Measurements from ENCODE around the gene NLRC5.

NLRC5 gene

DNA sequence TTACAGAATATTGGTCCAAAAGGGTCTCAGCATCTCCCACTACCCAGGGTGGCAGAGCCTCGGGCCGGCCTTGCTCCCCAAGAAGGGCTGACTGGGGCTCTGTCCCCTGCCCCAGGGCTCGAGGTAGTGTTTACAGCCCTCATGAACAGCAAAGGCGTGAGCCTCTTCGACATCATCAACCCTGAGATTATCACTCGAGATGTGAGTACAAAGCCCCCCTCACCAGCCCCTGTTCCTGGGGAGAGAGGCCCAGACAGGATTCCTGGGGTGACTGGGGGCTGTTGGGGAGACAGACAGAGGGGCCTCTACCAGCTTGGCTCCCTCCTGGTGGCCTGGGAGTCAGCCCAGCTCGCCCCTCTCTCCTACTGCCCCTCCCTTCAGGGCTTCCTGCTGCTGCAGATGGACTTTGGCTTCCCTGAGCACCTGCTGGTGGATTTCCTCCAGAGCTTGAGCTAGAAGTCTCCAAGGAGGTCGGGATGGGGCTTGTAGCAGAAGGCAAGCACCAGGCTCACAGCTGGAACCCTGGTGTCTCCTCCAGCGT lies 6.1 kb upstream of the NLRC5 start:
- no peaks in the 10 kb centered on the region for H3K9me2 ChIP-seq (ENCODE audit: low read depth, low read length)
- no peaks in the 10 kb centered on the region for H3F3A ChIP-seq (ENCODE audit: insufficient read depth, low read length)
- no peak overlapping the region for H3K4me2 ChIP-seq (ENCODE audit: low read length)
- H3K9me3 ChIP-seq (ENCODE audit: low read length), result no peaks in the 10 kb centered on the region
- H3K4me1 ChIP-seq (ENCODE audit: insufficient read depth, low read length, severe bottlenecking), result no peaks in the 10 kb centered on the region
- no peaks in the 10 kb centered on the region for H3K27me3 ChIP-seq (ENCODE audit: insufficient read depth, low read length)
- no peak overlapping the region for H2AFZ ChIP-seq (ENCODE audit: low read length)
- no peaks in the 10 kb centered on the region for H3K36me3 ChIP-seq (ENCODE audit: insufficient read depth, low read length)
- no peaks in the 10 kb centered on the region for H4K20me1 ChIP-seq (ENCODE audit: insufficient read depth, low read length)
- no peak overlapping the region for H3K9ac ChIP-seq (ENCODE audit: low read length)
- H3K4me3 ChIP-seq (ENCODE audit: low read depth, low read length, poor library complexity, severe bottlenecking), result no peak overlapping the region
- no peak for TF ChIP-seq EZH2 (IDR thresholded peaks at IDR 0.05; ENCODE audit: borderline replicate concordance, low read length)
- no peak overlapping the region for H3K27ac ChIP-seq (ENCODE audit: low read depth, low read length, poor library complexity, severe bottlenecking)
- H3K79me2 ChIP-seq (ENCODE audit: insufficient read depth, low read length), result no peaks in the 10 kb centered on the region

DNA sequence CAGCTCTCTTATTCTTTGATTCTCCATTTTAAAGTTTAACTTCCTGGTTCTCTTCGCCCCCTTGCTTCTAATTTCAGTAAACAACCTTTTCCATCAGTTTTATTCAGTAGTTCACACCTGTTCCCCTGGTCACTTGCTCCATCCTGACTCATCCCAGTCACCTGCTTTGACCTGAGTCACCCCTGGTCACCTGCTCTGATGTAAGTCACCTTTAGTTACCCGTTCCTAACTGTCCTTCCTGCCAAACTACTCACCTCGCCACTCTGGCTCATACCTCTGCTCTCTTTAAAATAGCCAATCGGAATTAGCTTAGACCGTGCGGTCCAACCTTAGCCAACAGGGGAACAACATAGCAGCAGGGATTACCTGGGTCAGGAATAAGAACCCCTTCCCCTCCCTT lies 4.7 kb upstream of the NLRC5 start:
- no peak overlapping the region for H3K27ac ChIP-seq (ENCODE audit: low read depth, low read length, poor library complexity, severe bottlenecking)
- no peaks in the 10 kb centered on the region for H3K9me3 ChIP-seq (ENCODE audit: low read length)
- H3K9me2 ChIP-seq (ENCODE audit: low read depth, low read length), result no peaks in the 10 kb centered on the region
- H3K27me3 ChIP-seq (ENCODE audit: insufficient read depth, low read length), result peaks cover 7% of the 10 kb centered on the region; the same call in 1 of the 2 replicates
- H3K79me2 ChIP-seq (ENCODE audit: insufficient read depth, low read length), result no peaks in the 10 kb centered on the region
- no peak overlapping the region for H3K4me3 ChIP-seq (ENCODE audit: low read depth, low read length, poor library complexity, severe bottlenecking)
- no peaks in the 10 kb centered on the region for H4K20me1 ChIP-seq (ENCODE audit: insufficient read depth, low read length)
- H3K4me1 ChIP-seq (ENCODE audit: insufficient read depth, low read length, severe bottlenecking), result peaks cover 6% of the 10 kb centered on the region
- no peaks in the 10 kb centered on the region for H3F3A ChIP-seq (ENCODE audit: insufficient read depth, low read length)
- no peak overlapping the region for H3K9ac ChIP-seq (ENCODE audit: low read length)
- no peak overlapping the region for H2AFZ ChIP-seq (ENCODE audit: low read length)
- no peaks in the 10 kb centered on the region for H3K36me3 ChIP-seq (ENCODE audit: insufficient read depth, low read length)
- no peak for TF ChIP-seq EZH2 (IDR thresholded peaks at IDR 0.05; ENCODE audit: borderline replicate concordance, low read length)
- TF ChIP-seq, protein P1, sequence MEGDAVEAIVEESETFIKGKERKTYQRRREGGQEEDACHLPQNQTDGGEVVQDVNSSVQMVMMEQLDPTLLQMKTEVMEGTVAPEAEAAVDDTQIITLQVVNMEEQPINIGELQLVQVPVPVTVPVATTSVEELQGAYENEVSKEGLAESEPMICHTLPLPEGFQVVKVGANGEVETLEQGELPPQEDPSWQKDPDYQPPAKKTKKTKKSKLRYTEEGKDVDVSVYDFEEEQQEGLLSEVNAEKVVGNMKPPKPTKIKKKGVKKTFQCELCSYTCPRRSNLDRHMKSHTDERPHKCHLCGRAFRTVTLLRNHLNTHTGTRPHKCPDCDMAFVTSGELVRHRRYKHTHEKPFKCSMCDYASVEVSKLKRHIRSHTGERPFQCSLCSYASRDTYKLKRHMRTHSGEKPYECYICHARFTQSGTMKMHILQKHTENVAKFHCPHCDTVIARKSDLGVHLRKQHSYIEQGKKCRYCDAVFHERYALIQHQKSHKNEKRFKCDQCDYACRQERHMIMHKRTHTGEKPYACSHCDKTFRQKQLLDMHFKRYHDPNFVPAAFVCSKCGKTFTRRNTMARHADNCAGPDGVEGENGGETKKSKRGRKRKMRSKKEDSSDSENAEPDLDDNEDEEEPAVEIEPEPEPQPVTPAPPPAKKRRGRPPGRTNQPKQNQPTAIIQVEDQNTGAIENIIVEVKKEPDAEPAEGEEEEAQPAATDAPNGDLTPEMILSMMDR (IDR thresholded peaks at IDR 0.05; ENCODE audit: low read length), result no peak
- H3K4me2 ChIP-seq (ENCODE audit: low read length), result no peak overlapping the region

DNA sequence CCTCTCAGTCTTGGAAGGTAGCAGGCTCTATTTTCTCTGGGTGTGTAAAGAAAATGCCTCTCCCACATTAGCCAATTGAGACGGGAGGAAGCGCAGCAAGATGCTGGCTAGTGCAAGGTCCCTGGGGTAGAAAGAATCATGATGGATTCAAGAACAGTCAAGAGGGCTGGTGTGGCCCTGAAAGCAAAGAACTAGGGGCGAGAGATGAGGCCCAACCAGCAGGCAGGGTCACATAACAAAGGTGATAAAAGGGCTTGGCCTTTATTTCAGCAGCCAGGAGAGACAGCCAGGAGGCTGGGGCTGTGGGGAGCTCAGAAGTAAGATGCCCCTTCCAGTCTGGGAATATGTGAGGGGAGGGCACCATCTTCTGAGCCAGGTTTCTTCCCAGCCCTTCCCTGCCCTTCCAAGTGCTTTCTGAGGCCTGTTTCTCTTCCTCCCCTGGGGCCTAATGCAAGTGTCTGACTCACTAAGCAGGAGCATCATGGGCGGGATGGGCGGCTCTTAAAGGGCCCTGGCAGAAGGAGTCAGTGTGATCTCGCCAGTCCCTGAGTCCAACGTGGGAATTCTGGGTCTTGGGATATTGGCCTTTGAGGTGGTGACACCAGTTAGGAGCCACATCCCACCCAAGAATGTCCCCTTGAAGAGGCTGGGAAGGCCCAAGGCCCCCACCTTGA lies 3.9 kb upstream of the NLRC5 start:
- H3K4me2 ChIP-seq (ENCODE audit: low read length), result no peak overlapping the region
- H3K9me2 ChIP-seq (ENCODE audit: low read depth, low read length), result no peaks in the 10 kb centered on the region
- H2AFZ ChIP-seq (ENCODE audit: low read length), result no peak overlapping the region
- no peaks in the 10 kb centered on the region for H4K20me1 ChIP-seq (ENCODE audit: insufficient read depth, low read length)
- no peaks in the 10 kb centered on the region for H3K36me3 ChIP-seq (ENCODE audit: insufficient read depth, low read length)
- TF ChIP-seq, protein P1 (IDR thresholded peaks at IDR 0.05; ENCODE audit: low read length), result no peak
- TF ChIP-seq EZH2 (IDR thresholded peaks at IDR 0.05; ENCODE audit: borderline replicate concordance, low read length), result no peak
- no peak overlapping the region for H3K27ac ChIP-seq (ENCODE audit: low read depth, low read length, poor library complexity, severe bottlenecking)
- H3K79me2 ChIP-seq (ENCODE audit: insufficient read depth, low read length), result no peaks in the 10 kb centered on the region
- H3F3A ChIP-seq (ENCODE audit: insufficient read depth, low read length), result no peaks in the 10 kb centered on the region
- H3K4me1 ChIP-seq (ENCODE audit: insufficient read depth, low read length, severe bottlenecking), result peaks cover 14% of the 10 kb centered on the region
- H3K27me3 ChIP-seq (ENCODE audit: insufficient read depth, low read length), result peaks cover 7% of the 10 kb centered on the region; the same call in 1 of the 2 replicates
- H3K9ac ChIP-seq (ENCODE audit: low read length), result no peak overlapping the region
- H3K4me3 ChIP-seq (ENCODE audit: low read depth, low read length, poor library complexity, severe bottlenecking), result no peak overlapping the region
- H3K9me3 ChIP-seq (ENCODE audit: low read length), result no peaks in the 10 kb centered on the region

DNA sequence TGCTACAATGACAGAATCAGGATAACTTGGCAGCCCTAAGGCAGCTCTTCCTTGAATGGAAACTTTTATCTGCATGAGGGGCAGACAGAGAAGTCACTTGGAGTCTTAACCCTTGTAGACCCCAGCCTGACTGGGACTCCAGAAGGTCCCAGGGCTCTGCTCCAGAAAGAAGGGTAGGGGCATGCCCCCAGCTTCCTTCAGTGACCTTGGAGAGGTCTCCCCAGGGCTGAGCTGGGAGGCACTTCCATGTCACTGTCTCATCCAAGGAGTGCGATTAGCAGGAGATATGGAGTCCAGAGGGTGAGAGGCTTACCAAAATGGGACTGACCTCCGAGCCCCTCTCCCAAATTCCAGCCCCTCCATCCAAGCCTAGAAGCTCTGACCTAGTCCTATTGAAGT lies 3.4 kb upstream of the NLRC5 start:
- no peaks in the 10 kb centered on the region for H3K79me2 ChIP-seq (ENCODE audit: insufficient read depth, low read length)
- no peak overlapping the region for H3K4me2 ChIP-seq (ENCODE audit: low read length)
- no peaks in the 10 kb centered on the region for H3K36me3 ChIP-seq (ENCODE audit: insufficient read depth, low read length)
- H3K27ac ChIP-seq (ENCODE audit: low read depth, low read length, poor library complexity, severe bottlenecking), result no peak overlapping the region
- H3K9me2 ChIP-seq (ENCODE audit: low read depth, low read length), result no peaks in the 10 kb centered on the region
- H3K9ac ChIP-seq (ENCODE audit: low read length), result no peak overlapping the region
- no peaks in the 10 kb centered on the region for H3F3A ChIP-seq (ENCODE audit: insufficient read depth, low read length)
- no peak overlapping the region for H2AFZ ChIP-seq (ENCODE audit: low read length)
- H3K9me3 ChIP-seq (ENCODE audit: low read length), result no peaks in the 10 kb centered on the region
- TF ChIP-seq, protein P1 (IDR thresholded peaks at IDR 0.05; ENCODE audit: low read length), result no peak
- TF ChIP-seq EZH2 (IDR thresholded peaks at IDR 0.05; ENCODE audit: borderline replicate concordance, low read length), result no peak
- H3K27me3 ChIP-seq (ENCODE audit: insufficient read depth, low read length), result peaks cover 11% of the 10 kb centered on the region; the same call in 1 of the 2 replicates
- peaks cover 15% of the 10 kb centered on the region for H3K4me1 ChIP-seq (ENCODE audit: insufficient read depth, low read length, severe bottlenecking)
- no peak overlapping the region for H3K4me3 ChIP-seq (ENCODE audit: low read depth, low read length, poor library complexity, severe bottlenecking)
- no peaks in the 10 kb centered on the region for H4K20me1 ChIP-seq (ENCODE audit: insufficient read depth, low read length)

Data from OCI-LY1 (cell line).